Smooth muscle cell (in vitro differentiated cells): ENCODE measurements around the gene GAS7. TPM values are rescaled to one million over a fixed set of nuclear protein-coding genes. Genes with fewer than 3 reads are reported as not detected.

ENCODE experiments used
- DNase-seq: peaks from one replicate; lab custom pipeline; 2025; ENCODE audit not compliant: unreplicated experiment; lab: John Stamatoyannopoulos, UW
- H2AFZ ChIP-seq: fragments of 200-600 bp; sonication (generic); 2 replicates; pipeline ENCODE4 v1.6.0; 2016; ENCODE audit warnings: antibody characterized with exemption, low read depth, mild to moderate bottlenecking
- H3F3A ChIP-seq: fragments of 200-600 bp; sonication (generic); 2 replicates; pipeline ENCODE4 v1.6.0; 2017; ENCODE audit warnings: antibody characterized with exemption, low read depth
- H3K27ac ChIP-seq: fragments of 200-600 bp; sonication (generic); 2 replicates; pipeline ENCODE4 v1.5.1; 2016; ENCODE audit warnings: low read depth, mild to moderate bottlenecking
- H3K27me3 ChIP-seq: fragments of 200-600 bp; sonication (generic); 2 replicates; pipeline ENCODE4 v1.6.1; 2016; ENCODE audit warnings: low read depth, mild to moderate bottlenecking
- H3K36me3 ChIP-seq: fragments of 200-600 bp; sonication (generic); 2 replicates; pipeline ENCODE4 v1.5.1; 2016; ENCODE audit warnings: low read depth
- H3K4me1 ChIP-seq: fragments of 200-600 bp; sonication (generic); 2 replicates; pipeline ENCODE4 v1.5.1; 2016; ENCODE audit warnings: low read depth
- H3K4me2 ChIP-seq: fragments of 200-600 bp; sonication (generic); 2 replicates; pipeline ENCODE4 v1.6.0; 2016; ENCODE audit warnings: mild to moderate bottlenecking
- H3K4me3 ChIP-seq: fragments of 200-600 bp; sonication (generic); 2 replicates; pipeline ENCODE4 v1.5.1; 2016; ENCODE audit warnings: mild to moderate bottlenecking
- H3K79me2 ChIP-seq: fragments of 200-600 bp; sonication (generic); 2 replicates; pipeline ENCODE4 v1.6.0; 2016; ENCODE audit warnings: low read depth, mild to moderate bottlenecking
- H3K9ac ChIP-seq: fragments of 200-600 bp; sonication (generic); 2 replicates; pipeline ENCODE4 v1.6.0; 2016; ENCODE audit warnings: low read depth
- H3K9me3 ChIP-seq: fragments of 200-600 bp; sonication (generic); replicated peaks from 2 replicates; pipeline ENCODE4 v1.5.1; 2016; ENCODE audit warnings: low read depth
- H4K20me1 ChIP-seq: fragments of 200-600 bp; sonication (generic); 2 replicates; pipeline ENCODE4 v1.6.0; 2016; ENCODE audit warnings: low read depth
- WGBS: methylation state at CpG from one replicate; pipeline ENCODE4 v1.1.7; 2016; ENCODE audit warnings: low lambda C conversion rate; 5-methylcytosine and 5-hydroxymethylcytosine counted together
- polyA plus RNA-seq: library from polyadenylated mRNA; unstranded; fragments of >200 nt; fragmentation: Nextera tagmentation; extraction: Ambion mirVana; gene quantifications from 2 replicates; pipeline ENCODE4 v1.2.1, GENCODE V29; 2016
- total RNA-seq: library from RNA; depleted of rRNA; stranded (reverse); fragments of >200 nt; gene quantifications from 2 replicates; pipeline ENCODE4 v1.2.3, GENCODE V29; 2014
- TF ChIP-seq, protein P1 (sequence below): fragments of 200-600 bp; sonication (generic); IDR thresholded peaks from 2 replicates; pipeline ENCODE4 v1.5.1; 2017; ENCODE audit warnings: borderline replicate concordance, mild to moderate bottlenecking, antibody characterized with exemption; ENCODE audit not compliant: insufficient read depth, poor library complexity, severe bottlenecking

Gene GAS7
- total and polyA plus RNA-seq, 2 experiments from 2014 or later = 86.8 to 103 TPM

- Histone ChIP-seq H3K4me2 (no peak overlapping the region), H3K36me3 (no peaks in the 10 kb centered on the region), H3K79me2 (peaks cover 78% of the 10 kb centered on the region), H3K27me3 (no peaks in the 10 kb centered on the region), H3K9ac (no peak overlapping the region), H3F3A (peaks cover 8% of the 10 kb centered on the region), H3K27ac (no peak overlapping the region), H2AFZ (no peak overlapping the region), H3K4me3 (no peak overlapping the region), H3K4me1 (peaks cover 5% of the 10 kb centered on the region), H3K9me3 (no peaks in the 10 kb centered on the region), H4K20me1 (peaks cover 97% of the 10 kb centered on the region)
- WGBS = 92% methylated on average over 13 of the region's 13 CpGs
- DNase-seq = no peak
- TF ChIP-seq, protein P1, sequence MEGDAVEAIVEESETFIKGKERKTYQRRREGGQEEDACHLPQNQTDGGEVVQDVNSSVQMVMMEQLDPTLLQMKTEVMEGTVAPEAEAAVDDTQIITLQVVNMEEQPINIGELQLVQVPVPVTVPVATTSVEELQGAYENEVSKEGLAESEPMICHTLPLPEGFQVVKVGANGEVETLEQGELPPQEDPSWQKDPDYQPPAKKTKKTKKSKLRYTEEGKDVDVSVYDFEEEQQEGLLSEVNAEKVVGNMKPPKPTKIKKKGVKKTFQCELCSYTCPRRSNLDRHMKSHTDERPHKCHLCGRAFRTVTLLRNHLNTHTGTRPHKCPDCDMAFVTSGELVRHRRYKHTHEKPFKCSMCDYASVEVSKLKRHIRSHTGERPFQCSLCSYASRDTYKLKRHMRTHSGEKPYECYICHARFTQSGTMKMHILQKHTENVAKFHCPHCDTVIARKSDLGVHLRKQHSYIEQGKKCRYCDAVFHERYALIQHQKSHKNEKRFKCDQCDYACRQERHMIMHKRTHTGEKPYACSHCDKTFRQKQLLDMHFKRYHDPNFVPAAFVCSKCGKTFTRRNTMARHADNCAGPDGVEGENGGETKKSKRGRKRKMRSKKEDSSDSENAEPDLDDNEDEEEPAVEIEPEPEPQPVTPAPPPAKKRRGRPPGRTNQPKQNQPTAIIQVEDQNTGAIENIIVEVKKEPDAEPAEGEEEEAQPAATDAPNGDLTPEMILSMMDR = no peak
Observed at GRCh38 chr17:10055262-10055975, 143.0 kb downstream of the GAS7 start.

GRCh38 chr17:10053782-10054540 lies 144.4 kb downstream of the GAS7 start:
- no peak for DNase-seq
- no peak overlapping the region for H2AFZ ChIP-seq
- H3K9me3 ChIP-seq = no peaks in the 10 kb centered on the region
- H3K9ac ChIP-seq = no peak overlapping the region
- no peaks in the 10 kb centered on the region for H3K36me3 ChIP-seq
- H3K27ac ChIP-seq = no peak overlapping the region
- H3K4me1 ChIP-seq = peaks cover 5% of the 10 kb centered on the region
- no peaks in the 10 kb centered on the region for H3F3A ChIP-seq
- peaks cover 95% of the 10 kb centered on the region for H4K20me1 ChIP-seq
- no peak overlapping the region for H3K4me3 ChIP-seq
- peaks cover 76% of the 10 kb centered on the region for H3K79me2 ChIP-seq
- H3K27me3 ChIP-seq = no peaks in the 10 kb centered on the region
- TF ChIP-seq, protein P1 = no peak
- 93% methylated on average over 12 of the region's 12 CpGs for WGBS
- H3K4me2 ChIP-seq = no peak overlapping the region

- Histone ChIP-seq H3K9ac (no peak overlapping the region), H2AFZ (no peak overlapping the region), H3K4me3 (no peak overlapping the region), H3F3A (no peaks in the 10 kb centered on the region), H3K36me3 (no peaks in the 10 kb centered on the region), H3K79me2 (peaks cover 92% of the 10 kb centered on the region), H3K4me2 (no peak overlapping the region), H4K20me1 (peaks cover 98% of the 10 kb centered on the region), H3K27ac (peak overlapping the region; percentile 85), H3K9me3 (no peaks in the 10 kb centered on the region), H3K27me3 (no peaks in the 10 kb centered on the region), H3K4me1 (peaks cover 5% of the 10 kb centered on the region)
- TF ChIP-seq, protein P1 = no peak
- 96% methylated on average over 15 of the region's 15 CpGs for WGBS
- no peak for DNase-seq
Observed at GRCh38 chr17:10052106-10052813, 146.1 kb downstream of the GAS7 start.
